Measurements from ENCODE around the gene SRRM2.

SRRM2 gene

GRCh38 chr16:2783581-2784357 lies 31.3 kb downstream of the SRRM2 start:
- DNase-seq = no peak
- in situ Hi-C loops (cut with HindIII; ENCODE audit: low pct_ligation_motif_present, low pct_unique_long_range_greater_than_20kb, low sequenced_read_pairs) = no loop called here

- DNase-seq = no peak
- in situ Hi-C loops (cut with HindIII; ENCODE audit: low pct_ligation_motif_present, low pct_unique_long_range_greater_than_20kb, low sequenced_read_pairs) = no loop called here
Observed at GRCh38 chr16:2784358-2785100, 32.1 kb downstream of the SRRM2 start.

GRCh38 chr16:2785101-2785991 lies 32.9 kb downstream of the SRRM2 start:
- in situ Hi-C loops (cut with HindIII; ENCODE audit: low pct_ligation_motif_present, low pct_unique_long_range_greater_than_20kb, low sequenced_read_pairs) = no loop called here
- DNase-seq = no peak

- in situ Hi-C loops (cut with HindIII; ENCODE audit: low pct_ligation_motif_present, low pct_unique_long_range_greater_than_20kb, low sequenced_read_pairs) = no loop called here
- DNase-seq = no peak
Observed at GRCh38 chr16:2786061-2786825, 33.8 kb downstream of the SRRM2 start.

- DNase-seq = no peak
- in situ Hi-C loops (cut with HindIII; ENCODE audit: low pct_ligation_motif_present, low pct_unique_long_range_greater_than_20kb, low sequenced_read_pairs) = no loop called here
Observed at GRCh38 chr16:2786826-2787151, 34.4 kb downstream of the SRRM2 start.

GRCh38 chr16:2787406-2787805 lies 35.0 kb downstream of the SRRM2 start, which contains the start of gene PRSS33:
Gene PRSS33 (minus strand): TSS chr16:2787560. CDS start chr16:2786547, 1,013 bp downstream.
- in situ Hi-C loops (cut with HindIII; ENCODE audit: low pct_ligation_motif_present, low pct_unique_long_range_greater_than_20kb, low sequenced_read_pairs) = no loop called here
- no peak for DNase-seq

- in situ Hi-C loops (cut with HindIII; ENCODE audit: low pct_ligation_motif_present, low pct_unique_long_range_greater_than_20kb, low sequenced_read_pairs) = no loop called here
- DNase-seq = no peak
Observed at GRCh38 chr16:2787961-2788360, 35.5 kb downstream of the SRRM2 start.

GRCh38 chr16:2790631-2791030 lies 38.2 kb downstream of the SRRM2 start:
- no peak for DNase-seq
- in situ Hi-C loops (cut with HindIII; ENCODE audit: low pct_ligation_motif_present, low pct_unique_long_range_greater_than_20kb, low sequenced_read_pairs) = no loop called here

- in situ Hi-C loops (cut with HindIII; ENCODE audit: low pct_ligation_motif_present, low pct_unique_long_range_greater_than_20kb, low sequenced_read_pairs) = no loop called here
- DNase-seq = no peak
Observed at GRCh38 chr16:2791174-2791573, 38.7 kb downstream of the SRRM2 start.

GRCh38 chr16:2792940-2793339 lies 40.5 kb downstream of the SRRM2 start:
- in situ Hi-C loops (cut with HindIII; ENCODE audit: low pct_ligation_motif_present, low pct_unique_long_range_greater_than_20kb, low sequenced_read_pairs) = no loop called here
- DNase-seq = no peak

GRCh38 chr16:2795395-2796143 lies 43.1 kb downstream of the SRRM2 start:
- no peak for DNase-seq
- in situ Hi-C loops (cut with HindIII; ENCODE audit: low pct_ligation_motif_present, low pct_unique_long_range_greater_than_20kb, low sequenced_read_pairs) = no loop called here

GRCh38 chr16:2798723-2799204 lies 46.3 kb downstream of the SRRM2 start:
- in situ Hi-C loops (cut with HindIII; ENCODE audit: low pct_ligation_motif_present, low pct_unique_long_range_greater_than_20kb, low sequenced_read_pairs) = no loop called here
- no peak for DNase-seq

GRCh38 chr16:2799205-2799858 lies 46.9 kb downstream of the SRRM2 start:
- in situ Hi-C loops (cut with HindIII; ENCODE audit: low pct_ligation_motif_present, low pct_unique_long_range_greater_than_20kb, low sequenced_read_pairs) = no loop called here
- DNase-seq = no peak

GRCh38 chr16:2799859-2800226 lies 47.4 kb downstream of the SRRM2 start:
- no peak for DNase-seq
- in situ Hi-C loops (cut with HindIII; ENCODE audit: low pct_ligation_motif_present, low pct_unique_long_range_greater_than_20kb, low sequenced_read_pairs) = no loop called here

GRCh38 chr16:2803545-2804195 lies 51.2 kb downstream of the SRRM2 start:
- in situ Hi-C loops (cut with HindIII; ENCODE audit: low pct_ligation_motif_present, low pct_unique_long_range_greater_than_20kb, low sequenced_read_pairs) = no loop called here
- DNase-seq = no peak

- DNase-seq = no peak
- in situ Hi-C loops (cut with HindIII; ENCODE audit: low pct_ligation_motif_present, low pct_unique_long_range_greater_than_20kb, low sequenced_read_pairs) = no loop called here
Observed at GRCh38 chr16:2804728-2805127, 52.3 kb downstream of the SRRM2 start.

GRCh38 chr16:2806286-2806685 lies 53.8 kb downstream of the SRRM2 start:
- in situ Hi-C loops (cut with HindIII; ENCODE audit: low pct_ligation_motif_present, low pct_unique_long_range_greater_than_20kb, low sequenced_read_pairs) = no loop called here
- no peak for DNase-seq
